ENCODE results near the gene RHBDL1. TPM values are rescaled to one million over a fixed set of nuclear protein-coding genes. Genes with fewer than 3 reads are reported as not detected.
A peak's percentile ranks its signal among the peaks of the same experiment; 100 is the strongest.

The RHBDL1 gene
- total RNA-seq, 1 experiment from 2014 or later: 12.7 TPM

GRCh38 chr16:668519-669171 lies 6.8 kb upstream of the RHBDL1 start:
- ChIA-PET CTCF (no interaction called here), POLR2A (no interaction called here), RAD21 (ENCODE audit: low non-redundant PET in 1 of 2, low total read pairs in 2 of 2, uncharacterized antibody in 2 of 2, unreplicated experiment in 2 of 2) (interaction anchor here in 1 of 2 experiments (0.6 kb wide), 1 partner anchor 84 kb away, joined by 5 read pairs; no protein-coding TSS in a partner anchor)
- peak overlapping the region; percentile 66 to 72 for H3K4me3 ChIP-seq (replicated peaks in 1 of 2; ENCODE audit: low read depth in 1 of 2, low read length in 2 of 2)
- H4K20me1 ChIP-seq (ENCODE audit: insufficient read depth): no peaks in the 10 kb centered on the region
- H3K9me2 ChIP-seq (ENCODE audit: insufficient read depth): no peaks in the 10 kb centered on the region
- intact Hi-C loops (cut with micrococcal nuclease): no loop called here
- peaks cover 0 to 10% of the 10 kb centered on the region in 2 experiments; a peak in 1 of 4 replicates for H3K4me1 ChIP-seq (ENCODE audit: control insufficient read depth in 1 of 2, insufficient read depth in 2 of 2, low read length in 2 of 2)
- TF ChIP-seq CEBPB (IDR thresholded peaks at IDR 0.05; ENCODE audit: low read depth) (no peak), ATF3 (IDR thresholded peaks at IDR 0.05) (no peak), SRF (IDR thresholded peaks at IDR 0.05; ENCODE audit: low read depth) (no peak), ZFX (IDR thresholded peaks at IDR 0.05) (peak; percentile 33; the same call in 1 of the 2 replicates), REST (IDR thresholded peaks at IDR 0.05; ENCODE audit: low read depth) (no peak)
- H3K27ac ChIP-seq (ENCODE audit: low read depth, low read length): peak overlapping the region; percentile 78
- H3K36me3 ChIP-seq (ENCODE audit: control insufficient read depth in 1 of 2, insufficient read depth in 2 of 2, low read length in 2 of 2): peaks cover 0 to 4% of the 10 kb centered on the region in 2 experiments; a peak in 1 of 4 replicates
- peak overlapping the region; percentile 80 for H3K9ac ChIP-seq (ENCODE audit: low read length)
- H3K79me2 ChIP-seq (ENCODE audit: insufficient read depth, low read length): peaks cover 26% of the 10 kb centered on the region
- peak overlapping the region; percentile 74 for H3K4me2 ChIP-seq (ENCODE audit: low read length)
- DNase-seq (ENCODE audit: low read depth, low spot score) (no peak), ATAC-seq (peak; percentile 8; the same call in 1 of the 2 replicates)
- TSS peak; percentile 31 for BruUV-seq (replicated peaks)
- no peaks in the 10 kb centered on the region for H3K27me3 ChIP-seq (ENCODE audit: insufficient read depth, low read length)
- H3K9me3 ChIP-seq (ENCODE audit: control insufficient read depth in 1 of 2, insufficient read depth in 1 of 2, low read depth in 1 of 2, low read length in 2 of 2): no peaks in the 10 kb centered on the region
- no peak overlapping the region for H2AFZ ChIP-seq (ENCODE audit: low read depth, low read length, poor library complexity, severe bottlenecking)

All from HCT116 (cell line).